ENCODE measurements around the gene ITM2B. TPM values are rescaled to one million over a fixed set of nuclear protein-coding genes. Genes with fewer than 3 reads are reported as not detected.

Gene ITM2B
- total RNA-seq, 1 donor, result 176 TPM

- peak; percentile 87 for DNase-seq (ENCODE audit: insufficient read length, low spot score, missing footprints)
- H3K9me3 ChIP-seq (ENCODE audit: low read depth, low read length), result no peaks in the 10 kb centered on the region
- H2AFZ ChIP-seq (ENCODE audit: low read length), result peak overlapping the region; percentile 86
- peaks cover 16% of the 10 kb centered on the region for H3K4me1 ChIP-seq (ENCODE audit: insufficient read depth, low read length)
- peak overlapping the region; percentile 97 for H3K4me3 ChIP-seq (ENCODE audit: insufficient read depth, low read length)
- no peaks in the 10 kb centered on the region for H3K27me3 ChIP-seq (ENCODE audit: insufficient read depth, low read length)
- peaks cover 6% of the 10 kb centered on the region for H3K36me3 ChIP-seq (ENCODE audit: insufficient read depth, low read length)
- no peak for TF ChIP-seq CTCF (IDR thresholded peaks at IDR 0.05; ENCODE audit: extremely low read depth, low read depth, low read length)
- peak overlapping the region; percentile 90 for H3K4me2 ChIP-seq (ENCODE audit: insufficient read depth, low read length)
- H3K79me2 ChIP-seq (ENCODE audit: insufficient read depth, low read length), result peaks cover 49% of the 10 kb centered on the region
- peaks cover 8% of the 10 kb centered on the region for H4K20me1 ChIP-seq (ENCODE audit: insufficient read depth, low read length)
- H3K27ac ChIP-seq (ENCODE audit: low read depth, low read length), result peak overlapping the region; percentile 97
These were observed 71.3 kb downstream of the ITM2B start for GRCh38 chr13:48304143-48304876.

- Histone ChIP-seq H3K4me3 (ENCODE audit: insufficient read depth, low read length) (no peak overlapping the region), H3K4me1 (ENCODE audit: insufficient read depth, low read length) (no peaks in the 10 kb centered on the region), H3K9me3 (ENCODE audit: low read depth, low read length) (no peaks in the 10 kb centered on the region), H4K20me1 (ENCODE audit: insufficient read depth, low read length) (no peaks in the 10 kb centered on the region), H3K27me3 (ENCODE audit: insufficient read depth, low read length) (no peaks in the 10 kb centered on the region), H2AFZ (ENCODE audit: low read length) (no peak overlapping the region), H3K79me2 (ENCODE audit: insufficient read depth, low read length) (peaks cover 79% of the 10 kb centered on the region), H3K27ac (ENCODE audit: low read depth, low read length) (no peak overlapping the region), H3K4me2 (ENCODE audit: insufficient read depth, low read length) (no peak overlapping the region), H3K36me3 (ENCODE audit: insufficient read depth, low read length) (peaks cover 9% of the 10 kb centered on the region)
- TF ChIP-seq CTCF (IDR thresholded peaks at IDR 0.05; ENCODE audit: extremely low read depth, low read depth, low read length), result no peak
- DNase-seq (ENCODE audit: insufficient read length, low spot score, missing footprints), result no peak
These were observed 78.2 kb downstream of the ITM2B start for GRCh38 chr13:48311223-48311622.

GRCh38 chr13:48315969-48316650 lies 83.1 kb downstream of the ITM2B start:
- H2AFZ ChIP-seq (ENCODE audit: low read length), result no peak overlapping the region
- H3K9me3 ChIP-seq (ENCODE audit: low read depth, low read length), result no peaks in the 10 kb centered on the region
- H3K27ac ChIP-seq (ENCODE audit: low read depth, low read length), result no peak overlapping the region
- H3K4me1 ChIP-seq (ENCODE audit: insufficient read depth, low read length), result no peaks in the 10 kb centered on the region
- H3K36me3 ChIP-seq (ENCODE audit: insufficient read depth, low read length), result peaks cover 12% of the 10 kb centered on the region
- no peak for TF ChIP-seq CTCF (IDR thresholded peaks at IDR 0.05; ENCODE audit: extremely low read depth, low read depth, low read length)
- H4K20me1 ChIP-seq (ENCODE audit: insufficient read depth, low read length), result peaks cover 3% of the 10 kb centered on the region
- no peaks in the 10 kb centered on the region for H3K27me3 ChIP-seq (ENCODE audit: insufficient read depth, low read length)
- H3K79me2 ChIP-seq (ENCODE audit: insufficient read depth, low read length), result peaks cover 71% of the 10 kb centered on the region
- no peak overlapping the region for H3K4me3 ChIP-seq (ENCODE audit: insufficient read depth, low read length)
- peak; percentile 39 for DNase-seq (ENCODE audit: insufficient read length, low spot score, missing footprints)
- no peak overlapping the region for H3K4me2 ChIP-seq (ENCODE audit: insufficient read depth, low read length)

GRCh38 chr13:48316826-48317510 lies 84.0 kb downstream of the ITM2B start:
- Histone ChIP-seq H3K27me3 (ENCODE audit: insufficient read depth, low read length) (no peaks in the 10 kb centered on the region), H3K4me2 (ENCODE audit: insufficient read depth, low read length) (no peak overlapping the region), H4K20me1 (ENCODE audit: insufficient read depth, low read length) (peaks cover 3% of the 10 kb centered on the region), H3K9me3 (ENCODE audit: low read depth, low read length) (no peaks in the 10 kb centered on the region), H3K27ac (ENCODE audit: low read depth, low read length) (no peak overlapping the region), H3K79me2 (ENCODE audit: insufficient read depth, low read length) (peaks cover 71% of the 10 kb centered on the region), H2AFZ (ENCODE audit: low read length) (no peak overlapping the region), H3K4me1 (ENCODE audit: insufficient read depth, low read length) (no peaks in the 10 kb centered on the region), H3K36me3 (ENCODE audit: insufficient read depth, low read length) (peaks cover 12% of the 10 kb centered on the region), H3K4me3 (ENCODE audit: insufficient read depth, low read length) (no peak overlapping the region)
- DNase-seq (ENCODE audit: insufficient read length, low spot score, missing footprints), result no peak
- TF ChIP-seq CTCF (IDR thresholded peaks at IDR 0.05; ENCODE audit: extremely low read depth, low read depth, low read length), result no peak
